Ishikawa (cell line): ENCODE data around the gene RIC1.

Source experiments
- CREB1 ChIP-seq: IDR thresholded peaks from 2 replicates; pipeline ENCODE4 v1.6.1; 2012; ENCODE audit warnings: low read depth
- EGR1 ChIP-seq: IDR thresholded peaks from 2 replicates; pipeline ENCODE4 v1.6.1; 2012
- EP300 ChIP-seq: IDR thresholded peaks from 2 replicates; pipeline ENCODE4 v1.6.1; 2012; ENCODE audit warnings: borderline replicate concordance
- MAX ChIP-seq: IDR thresholded peaks from 2 replicates; pipeline ENCODE4 v1.6.1; 2012
- NFIC ChIP-seq: IDR thresholded peaks from 2 replicates; pipeline ENCODE4 v1.6.1; 2012
- RAD21 ChIP-seq: IDR thresholded peaks from 2 replicates; pipeline ENCODE4 v1.6.1; 2012; ENCODE audit warnings: low read depth
- REST ChIP-seq: IDR thresholded peaks from 2 replicates; pipeline ENCODE4 v1.6.1; 2012; ENCODE audit warnings: low read depth, mild to moderate bottlenecking
- TAF1 ChIP-seq: IDR thresholded peaks from 2 replicates; pipeline ENCODE4 v1.6.1; 2012; ENCODE audit warnings: low read depth, mild to moderate bottlenecking
- YY1 ChIP-seq: IDR thresholded peaks from 2 replicates; pipeline ENCODE4 v1.6.1; 2012; ENCODE audit warnings: low read depth
- TF ChIP-seq, protein P1 (sequence below): IDR thresholded peaks from 2 replicates; pipeline ENCODE4 v1.6.1; 2012

DNA sequence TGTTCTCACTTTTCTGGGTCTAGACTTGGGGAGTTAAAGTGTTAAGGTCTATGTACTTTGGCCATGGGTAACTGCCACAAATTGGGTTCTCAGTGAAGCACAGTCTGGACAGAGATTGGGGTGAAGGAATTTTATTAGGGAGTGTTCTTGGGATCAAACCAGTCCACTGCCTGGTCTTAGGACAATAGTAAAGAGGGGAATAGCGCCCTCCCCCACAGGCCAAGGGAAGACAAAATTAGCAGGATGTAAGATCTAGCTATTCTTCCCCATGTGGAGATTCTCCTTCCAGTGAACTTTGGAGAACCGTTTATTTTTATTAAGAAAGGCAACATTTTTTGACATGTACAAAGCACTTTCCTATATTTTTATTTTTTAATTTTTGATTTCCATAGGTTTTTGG lies 18.4 kb upstream of the RIC1 start:
- TF ChIP-seq EP300, result no peak
- TF ChIP-seq RAD21, result no peak
- TF ChIP-seq TAF1, result no peak
- TF ChIP-seq REST, result no peak
- TF ChIP-seq CREB1, result no peak
- TF ChIP-seq, protein P1, sequence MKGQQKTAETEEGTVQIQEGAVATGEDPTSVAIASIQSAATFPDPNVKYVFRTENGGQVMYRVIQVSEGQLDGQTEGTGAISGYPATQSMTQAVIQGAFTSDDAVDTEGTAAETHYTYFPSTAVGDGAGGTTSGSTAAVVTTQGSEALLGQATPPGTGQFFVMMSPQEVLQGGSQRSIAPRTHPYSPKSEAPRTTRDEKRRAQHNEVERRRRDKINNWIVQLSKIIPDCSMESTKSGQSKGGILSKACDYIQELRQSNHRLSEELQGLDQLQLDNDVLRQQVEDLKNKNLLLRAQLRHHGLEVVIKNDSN, result no peak
- TF ChIP-seq MAX, result no peak
- TF ChIP-seq YY1, result no peak
- no peak for TF ChIP-seq NFIC
- TF ChIP-seq EGR1, result no peak
